ENCODE data around the gene ICAM5.
"Not testable (repeated sequence)": the region's sequence is repeated elsewhere in the genome, so short reads cannot be mapped to it uniquely, and the experiment has no call there.

Gene ICAM5

GRCh38 chr19:10320602-10321416 is 31.1 kb downstream of the ICAM5 start:
- DNase-seq (ENCODE audit: low read depth), result no peak

GRCh38 chr19:10321417-10321797 is 31.7 kb downstream of the ICAM5 start:
- no peak for DNase-seq (ENCODE audit: low read depth)

GRCh38 chr19:10321874-10322835 is 32.4 kb downstream of the ICAM5 start:
- no peak for DNase-seq (ENCODE audit: low read depth)

GRCh38 chr19:10325732-10326131 is 36.0 kb downstream of the ICAM5 start:
- no peak for DNase-seq (ENCODE audit: low read depth)

- no peak for DNase-seq (ENCODE audit: low read depth)
Measured at GRCh38 chr19:10327793-10328192, 38.0 kb downstream of the ICAM5 start.

GRCh38 chr19:10328558-10329429 is 39.0 kb downstream of the ICAM5 start:
- DNase-seq (ENCODE audit: low read depth), result no peak

GRCh38 chr19:10329555-10329954 is 39.8 kb downstream of the ICAM5 start:
- DNase-seq (ENCODE audit: low read depth), result no peak

GRCh38 chr19:10332158-10332964 is 42.6 kb downstream of the ICAM5 start:
- DNase-seq (ENCODE audit: low read depth), result no peak

GRCh38 chr19:10332965-10333757 is 43.4 kb downstream of the ICAM5 start, which contains the start of gene RAVER1:
TSS of gene RAVER1 (minus strand) at chr19:10333529. CDS start at chr19:10333507, 22 bp downstream.
- peak; percentile 95 for DNase-seq (ENCODE audit: low read depth)

GRCh38 chr19:10333758-10334587 is 44.2 kb downstream of the ICAM5 start:
- DNase-seq (ENCODE audit: low read depth), result no peak

- peak; percentile 94 for DNase-seq (ENCODE audit: low read depth)
Measured at GRCh38 chr19:10334588-10335351, 45.0 kb downstream of the ICAM5 start.

GRCh38 chr19:10335352-10335985 is 45.7 kb downstream of the ICAM5 start:
- no peak for DNase-seq (ENCODE audit: low read depth)

- not testable (repeated sequence) for DNase-seq (ENCODE audit: low read depth)
Measured at GRCh38 chr19:10336725-10337124, 47.0 kb downstream of the ICAM5 start.

- no peak for DNase-seq (ENCODE audit: low read depth)
Measured at GRCh38 chr19:10338940-10339339, 49.2 kb downstream of the ICAM5 start.

GRCh38 chr19:10339380-10339960 is 49.7 kb downstream of the ICAM5 start, which contains the start of gene ICAM3:
TSS of gene ICAM3 (minus strand) at chr19:10339624. CDS start at chr19:10339614, 10 bp downstream.
- no peak for DNase-seq (ENCODE audit: low read depth)

GRCh38 chr19:10339977-10340376 is 50.2 kb downstream of the ICAM5 start:
- DNase-seq (ENCODE audit: low read depth), result no peak

- no peak for DNase-seq (ENCODE audit: low read depth)
Measured at GRCh38 chr19:10343495-10343894, 53.7 kb downstream of the ICAM5 start.

All from amniotic epithelial cell (primary cell).